Activated CD4-positive, alpha-beta T cell treated with anti-CD3 and anti-CD28 coated beads, Interleukin-10, Interleukin-2, amounts not matched to agents 100 ng/mL and 50 ng/mL, durations not matched to agents 16 hours and 8 hours (primary cell): Measurements from ENCODE around the gene DPYD.

ENCODE experiments used
- DNase-seq: peaks from one replicate; pipeline ENCODE4 v3.0.0-alpha.2; 2020

Gene DPYD

GRCh38 chr1:97781762-97782337 lies 139.0 kb downstream of the DPYD start:
- peak; percentile 22 for DNase-seq

GRCh38 chr1:97780884-97781283 lies 139.9 kb downstream of the DPYD start:
- DNase-seq, result no peak

GRCh38 chr1:97778718-97779117 lies 142.1 kb downstream of the DPYD start:
- DNase-seq, result no peak

DNA sequence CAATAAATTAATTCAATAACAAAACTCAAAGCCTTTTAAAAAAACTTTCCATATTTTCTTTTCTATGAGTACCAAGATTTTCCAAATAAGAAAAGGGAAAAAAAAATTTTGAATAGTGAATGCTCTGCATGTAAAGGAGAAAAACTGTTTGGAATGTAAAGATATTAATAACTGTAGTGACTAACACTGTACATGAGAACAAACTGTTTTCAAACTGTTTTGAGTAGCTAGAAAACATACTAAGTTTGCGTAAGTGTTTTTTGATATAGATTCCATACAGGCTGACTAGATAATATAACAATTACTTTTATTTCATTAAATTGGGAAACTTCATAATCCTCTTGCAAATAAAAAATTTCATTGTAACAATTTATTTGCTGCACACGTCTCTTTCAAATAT lies 150.5 kb downstream of the DPYD start:
- no peak for DNase-seq

DNA sequence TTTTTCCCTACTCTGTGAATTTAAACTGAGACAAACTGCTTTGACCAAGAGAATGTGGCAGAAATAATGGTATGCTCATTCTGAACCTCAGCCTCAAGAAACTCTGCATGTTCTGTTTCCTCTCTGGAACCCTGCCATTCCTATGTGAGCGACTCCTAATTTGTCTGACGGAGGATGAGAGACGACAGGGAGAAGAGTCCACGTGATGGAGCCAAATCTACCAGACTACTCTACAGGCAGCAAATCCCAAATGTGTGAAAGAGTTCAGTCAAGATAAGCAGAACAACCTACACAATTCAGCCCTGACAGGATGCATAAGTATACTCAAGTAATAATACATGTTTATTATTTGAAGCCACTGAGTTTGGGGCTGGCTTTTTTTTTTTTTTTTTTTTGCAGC lies 153.5 kb downstream of the DPYD start:
- DNase-seq, result no peak

- no peak for DNase-seq
Measured at GRCh38 chr1:97764991-97765390, 155.8 kb downstream of the DPYD start.

DNA sequence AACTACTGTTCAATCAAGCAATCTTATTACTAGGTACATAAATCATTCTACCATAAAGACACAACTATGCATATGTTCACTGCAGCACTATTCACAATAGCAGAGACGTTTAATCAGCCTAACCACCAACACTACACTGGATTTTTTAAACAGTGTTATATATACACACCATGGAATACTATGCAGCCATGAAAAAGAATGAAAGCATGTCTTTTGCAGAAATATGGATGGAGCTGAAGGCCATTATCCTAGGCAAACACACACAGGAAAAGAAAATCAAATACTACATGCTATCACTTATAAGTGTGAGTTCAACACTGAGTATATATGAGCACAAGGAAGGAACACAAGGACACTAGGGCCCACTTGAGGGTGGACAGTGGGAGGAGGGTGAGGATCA lies 159.2 kb downstream of the DPYD start:
- no peak for DNase-seq

DNA sequence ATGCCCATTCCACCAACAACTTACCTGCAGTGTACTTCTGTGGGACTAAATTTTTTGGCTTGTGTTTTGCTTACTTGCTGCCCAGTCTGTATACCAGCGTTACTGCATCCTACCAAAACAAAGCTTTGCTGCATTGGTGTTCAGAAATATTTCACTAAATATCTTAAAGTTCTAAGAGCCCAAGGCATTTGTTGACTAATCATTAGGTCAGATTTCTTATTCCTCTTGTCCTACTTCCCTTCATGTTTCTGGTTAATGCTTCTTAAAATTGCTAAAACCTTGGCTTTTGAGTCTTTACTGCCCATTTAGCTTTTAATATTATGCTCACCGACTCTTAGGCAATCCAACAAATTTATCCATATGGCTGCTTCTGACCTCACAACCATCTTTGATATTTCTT lies 161.8 kb downstream of the DPYD start:
- DNase-seq, result no peak

DNA sequence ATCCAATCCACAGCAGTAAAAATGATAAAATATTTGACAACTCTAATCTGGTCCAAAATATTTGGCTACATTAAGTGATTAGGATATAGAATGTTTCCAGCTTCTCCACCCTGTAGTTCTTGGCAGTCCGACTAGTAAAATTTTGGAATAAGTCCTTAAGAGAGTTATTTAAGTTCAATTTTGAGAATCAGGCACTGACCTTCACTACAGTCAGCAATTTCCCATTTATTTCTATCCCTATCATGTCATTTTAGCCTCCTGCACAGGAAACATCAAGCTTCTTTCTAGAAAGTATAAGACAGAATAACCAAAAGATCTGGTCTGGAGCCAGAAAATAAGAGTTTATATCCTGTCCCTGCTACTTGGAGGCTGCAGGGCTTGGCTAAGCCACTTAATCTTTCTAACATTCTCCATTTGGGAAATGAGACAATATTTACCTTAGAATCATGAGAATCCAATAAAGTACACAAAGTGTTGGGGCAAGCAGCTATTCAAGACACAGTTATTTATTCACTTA lies 162.2 kb downstream of the DPYD start:
- DNase-seq, result no peak

- no peak for DNase-seq
Measured at GRCh38 chr1:97745912-97746311, 174.9 kb downstream of the DPYD start.

- no peak for DNase-seq
Measured at GRCh38 chr1:97744977-97745376, 175.9 kb downstream of the DPYD start.

GRCh38 chr1:97743129-97743528 lies 177.7 kb downstream of the DPYD start:
- DNase-seq, result no peak

DNA sequence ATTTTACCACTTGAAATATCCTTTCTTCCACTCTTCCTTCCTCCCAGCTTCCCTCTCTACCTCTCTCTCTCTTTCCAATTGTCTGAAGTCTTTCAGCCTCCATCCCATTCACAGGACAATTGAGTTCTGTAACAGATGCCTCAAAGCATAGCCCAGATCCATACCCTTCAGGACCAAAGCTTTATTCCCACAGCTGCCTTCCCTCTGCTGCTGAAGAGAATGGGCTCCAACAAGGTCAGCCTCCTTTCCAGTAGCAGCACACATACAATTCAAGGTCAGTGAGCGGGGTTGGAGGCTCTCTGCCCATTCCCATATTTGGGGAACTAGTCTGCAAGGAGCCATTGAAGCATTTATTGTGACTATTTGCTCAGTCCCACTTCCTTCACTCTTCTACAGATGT lies 179.9 kb downstream of the DPYD start:
- no peak for DNase-seq

DNA sequence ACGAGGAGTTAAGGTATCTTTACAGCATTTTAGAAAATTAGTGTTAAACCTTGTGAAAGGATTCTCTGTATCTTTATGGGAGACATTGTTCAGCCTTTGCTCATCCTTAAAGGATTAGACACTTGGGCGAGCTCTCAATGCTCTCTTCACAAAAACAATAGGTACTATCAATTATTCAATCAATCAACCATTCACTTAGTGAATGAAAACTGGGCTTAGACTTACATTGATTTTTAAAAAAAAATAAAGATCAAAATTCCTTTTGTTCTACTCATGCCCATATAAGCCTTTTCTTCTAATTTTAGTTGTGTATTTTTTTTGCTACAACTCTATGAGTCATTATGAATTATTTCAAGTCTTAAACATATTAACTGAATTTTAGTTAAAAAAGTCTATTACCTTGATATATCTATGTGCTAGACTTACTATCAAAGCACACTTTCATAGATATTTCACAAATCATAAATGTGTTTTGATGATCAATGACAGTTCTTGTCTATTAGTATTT lies 181.2 kb downstream of the DPYD start:
- no peak for DNase-seq

DNA sequence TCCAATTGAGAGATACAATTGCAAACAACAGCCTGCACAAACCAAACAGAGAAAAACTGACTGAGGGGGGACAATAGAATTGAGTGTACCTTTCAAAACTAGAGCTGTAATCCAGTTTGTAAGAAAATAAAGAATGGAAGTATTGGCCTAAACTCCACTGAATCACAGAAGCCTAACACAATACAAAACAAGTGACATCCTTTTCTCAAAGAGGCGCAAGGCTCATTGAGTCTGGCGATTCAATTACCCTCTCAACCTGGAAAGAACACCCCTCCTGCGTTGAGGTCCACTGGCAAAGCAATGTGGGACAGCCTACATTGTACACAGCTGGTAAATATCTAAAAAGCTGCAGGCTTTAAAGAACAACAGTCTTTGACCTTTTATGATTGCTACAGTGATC lies 182.6 kb downstream of the DPYD start:
- no peak for DNase-seq

DNA sequence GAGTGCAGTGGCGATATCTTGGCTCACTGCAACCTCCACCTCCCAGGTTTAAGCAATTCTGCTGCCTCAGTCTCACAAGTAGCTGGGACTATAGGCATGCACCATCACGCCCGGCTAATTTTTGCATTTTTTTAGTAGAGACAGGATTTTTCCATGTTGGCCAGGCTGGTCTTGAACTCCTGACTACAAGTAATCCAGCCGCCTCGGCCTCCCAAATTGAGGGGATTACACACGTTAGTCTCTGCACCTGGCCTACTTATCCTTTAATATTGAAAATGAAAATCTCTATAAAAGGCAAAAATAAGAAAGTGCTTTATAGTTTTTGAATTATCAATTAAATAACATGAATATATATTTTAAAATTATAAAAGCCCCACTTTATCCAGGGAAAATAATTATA lies 190.6 kb downstream of the DPYD start:
- no peak for DNase-seq

- DNase-seq, result no peak
Measured at GRCh38 chr1:97728436-97728835, 192.4 kb downstream of the DPYD start.

DNA sequence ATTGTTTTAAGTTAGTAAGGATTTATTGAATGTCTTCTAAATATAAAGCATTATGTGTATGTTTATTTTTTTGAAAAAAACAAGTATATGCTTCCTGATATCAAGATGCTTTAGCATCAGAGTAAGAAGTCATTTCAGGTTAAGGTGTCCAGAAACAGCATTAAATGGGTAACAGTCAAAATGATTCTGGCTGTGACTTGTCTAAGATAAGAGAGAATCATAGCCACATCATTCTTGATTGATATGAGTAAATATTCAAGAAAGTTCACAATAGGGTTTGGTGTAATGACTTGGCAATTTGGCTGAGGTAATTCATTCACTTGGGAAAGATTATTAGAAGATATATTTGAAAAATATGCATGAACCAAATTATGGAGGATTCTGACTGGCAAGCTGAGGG lies 193.8 kb downstream of the DPYD start:
- DNase-seq, result peak; percentile 1

DNA sequence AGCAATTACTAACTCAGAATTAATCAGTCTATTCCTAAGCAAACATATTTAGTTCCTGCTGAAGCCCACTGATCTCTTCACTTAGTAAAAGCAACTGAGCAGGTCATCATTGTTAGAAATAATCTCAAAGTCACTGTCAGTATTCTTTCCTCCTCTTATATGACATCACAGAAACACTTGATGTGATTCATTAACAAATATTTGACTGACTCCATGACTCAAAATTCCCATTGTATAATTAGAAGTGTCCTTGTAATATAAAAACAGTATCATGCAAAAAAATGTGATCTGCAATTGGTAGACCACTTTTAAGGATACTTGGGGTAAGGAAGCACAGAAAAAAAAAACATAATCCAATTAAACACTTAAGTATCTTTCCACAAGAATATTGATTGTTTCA lies 194.4 kb downstream of the DPYD start:
- no peak for DNase-seq

- DNase-seq, result no peak
Measured at GRCh38 chr1:97721221-97721620, 199.6 kb downstream of the DPYD start.

GRCh38 chr1:97712980-97713379 lies 207.9 kb downstream of the DPYD start:
- no peak for DNase-seq

DNA sequence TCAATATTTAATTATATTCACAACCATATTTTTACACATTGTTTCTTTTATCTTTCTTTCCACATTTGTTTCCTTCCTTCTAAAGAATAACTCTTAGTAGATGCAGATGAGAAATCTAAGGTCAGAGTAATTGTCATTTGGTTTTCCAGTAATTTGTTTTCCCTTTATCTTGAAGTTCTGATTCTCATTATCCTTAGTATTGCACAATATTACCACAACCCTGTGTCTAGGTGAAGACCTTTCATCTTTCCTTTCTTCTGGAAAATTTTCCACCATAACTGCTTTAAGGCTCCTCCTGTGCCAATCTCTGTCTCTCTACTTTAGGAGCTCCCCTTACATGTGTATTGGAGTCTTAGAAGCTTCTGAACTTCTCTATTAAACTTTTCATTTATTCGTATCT lies 209.0 kb downstream of the DPYD start:
- DNase-seq, result no peak

- no peak for DNase-seq
Measured at GRCh38 chr1:97693601-97694000, 227.2 kb downstream of the DPYD start.

DNA sequence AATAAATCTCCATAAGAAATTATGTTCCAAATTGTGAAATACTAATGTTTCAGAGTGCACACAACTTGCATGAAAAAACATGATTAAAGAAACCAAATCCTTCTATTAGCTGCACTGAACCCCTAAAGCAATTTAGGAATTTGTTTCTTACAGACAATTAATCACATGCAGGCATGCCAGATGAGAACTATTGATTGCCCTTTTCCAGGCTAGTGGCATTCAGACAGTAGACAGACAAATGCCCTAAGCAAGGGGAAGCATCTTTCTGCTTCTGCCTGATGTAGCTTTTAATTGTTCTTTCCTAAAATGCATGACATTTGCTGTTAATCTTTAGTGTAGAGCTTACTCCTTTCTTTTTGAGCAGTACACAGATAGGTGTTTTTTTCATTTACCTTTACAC lies 229.5 kb downstream of the DPYD start:
- no peak for DNase-seq

DNA sequence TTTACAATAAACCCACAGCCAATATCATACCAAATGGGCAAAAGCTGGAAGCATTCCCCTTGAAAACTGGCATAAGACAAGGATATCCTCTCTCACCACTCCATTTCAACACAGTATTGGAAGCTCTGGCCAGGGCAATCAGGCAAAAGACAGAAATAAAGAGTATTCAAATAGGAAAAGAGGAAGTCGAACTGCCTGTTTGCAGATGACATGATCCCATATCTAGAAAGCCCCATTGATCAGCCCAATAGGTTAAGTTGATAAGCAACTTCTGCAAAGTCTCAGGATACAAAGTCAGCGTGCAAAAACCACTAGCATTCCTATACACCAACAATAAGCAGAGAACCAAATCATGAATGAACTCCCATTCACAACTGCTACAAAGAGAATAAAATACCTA lies 235.5 kb downstream of the DPYD start:
- no peak for DNase-seq
